ENCODE data around the gene NMRK2.

The NMRK2 gene

Small RNA genes lying within 50 kb of the gene (small RNA-seq; reads per million reads assigned to genes)
- gene RN7SL202P (ENCODE audit: insufficient read depth): 7.9 reads per million, percentile 45 among the genes with 10 or more reads in this experiment
- gene SNORD37 (ENCODE audit: insufficient read depth): 2,730 reads per million, percentile 99 among the genes with 10 or more reads in this experiment
